SK-N-SH (cell line): ENCODE measurements around the gene DARS2.
A peak's percentile ranks its signal among the peaks of the same experiment; 100 is the strongest.

Experiments
- EP300 ChIP-seq, 2 experiments: IDR thresholded peaks; 2 replicates each; pipeline versions ENCODE4 v1.4.0 to v1.6.1; 2012; ENCODE audit warnings: borderline replicate concordance in 1 of 2, low read depth in 1 of 2, low read length in 1 of 2
- EZH2phosphoT487 ChIP-seq: fragments of 200-600 bp; sonication (generic); IDR thresholded peaks from 2 replicates; pipeline ENCODE4 v1.6.1; 2017; ENCODE audit warnings: low read depth, mixed run types, mild to moderate bottlenecking, antibody characterized with exemption, moderate library complexity, borderline replicate concordance
- FOSL2 ChIP-seq: IDR thresholded peaks from 2 replicates; pipeline ENCODE4 v1.4.0; 2012; ENCODE audit warnings: low read depth, mild to moderate bottlenecking, moderate library complexity, borderline replicate concordance
- GABPA ChIP-seq: IDR thresholded peaks from 2 replicates; pipeline ENCODE4 v1.4.0; 2012; ENCODE audit warnings: low read depth, mild to moderate bottlenecking
- MXI1 ChIP-seq: IDR thresholded peaks from 2 replicates; pipeline ENCODE4 v1.6.1; 2012; ENCODE audit warnings: mild to moderate bottlenecking, low read depth, low read length, improper control_type of control experiment
- POLR2AphosphoS5 ChIP-seq: IDR thresholded peaks from 2 replicates; pipeline ENCODE4 v1.6.1; 2012; ENCODE audit warnings: low read depth, low read length
- RCOR1 ChIP-seq: fragments of 150-350 bp; IDR thresholded peaks from 2 replicates; pipeline ENCODE4 v1.6.1; 2017; ENCODE audit warnings: antibody characterized with exemption, low read length
- RFX5 ChIP-seq: IDR thresholded peaks from 2 replicates; pipeline ENCODE4 v1.6.1; 2012; ENCODE audit warnings: mild to moderate bottlenecking, improper control_type of control experiment, low read length
- TF ChIP-seq, protein P1 (sequence below): IDR thresholded peaks from 2 replicates; pipeline ENCODE4 v1.6.1; 2012; ENCODE audit warnings: mild to moderate bottlenecking, low read depth, low read length, moderate library complexity
- TF ChIP-seq, protein P2 (sequence below): fragments of 200-600 bp; sonication (generic); IDR thresholded peaks from 2 replicates; pipeline ENCODE4 v1.6.1; 2017; ENCODE audit warnings: antibody characterized with exemption, mild to moderate bottlenecking, moderate library complexity
- TF ChIP-seq, protein P3 (sequence below): fragments of 150-350 bp; IDR thresholded peaks from 2 replicates; pipeline ENCODE4 v1.6.1; 2017; ENCODE audit warnings: antibody characterized with exemption, low read length, low read depth, borderline replicate concordance
- TF ChIP-seq, protein P4 (sequence below): IDR thresholded peaks from 2 replicates; pipeline ENCODE4 v1.4.0; 2012; ENCODE audit warnings: low read depth

DNA sequence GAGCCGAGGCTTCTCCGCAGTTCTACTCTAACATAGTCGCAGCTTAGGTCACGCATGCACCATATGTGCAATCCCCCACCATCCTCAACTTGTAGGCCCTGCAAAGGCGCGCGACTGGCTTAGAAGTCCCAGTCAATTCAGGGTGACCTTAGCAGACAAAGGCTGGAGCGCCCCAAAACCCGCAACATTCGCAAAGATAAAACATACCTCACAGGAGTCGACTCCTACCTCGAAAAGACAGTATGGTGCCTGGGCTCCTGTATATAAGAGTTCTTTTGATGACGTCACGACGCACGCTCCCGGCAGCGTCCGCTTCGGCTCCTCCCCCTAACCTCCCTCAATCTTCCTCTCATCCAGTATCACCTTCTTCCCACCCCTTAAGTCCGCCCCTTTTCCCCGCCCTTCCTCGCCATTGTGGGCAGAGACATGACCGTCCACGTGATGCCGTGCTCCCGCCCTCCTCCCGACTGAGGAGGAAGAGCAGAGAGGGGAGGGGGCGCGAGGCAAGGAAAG lies 43.3 kb downstream of the DARS2 start, which contains the start of gene GAS5:
- TF ChIP-seq POLR2AphosphoS5 (peak; percentile 100), FOSL2 (no peak), GABPA (no peak), MXI1 (peak; percentile 95), RCOR1 (0 out of 2 replicates have a peak, but pooled peaks have one; percentile 11), EZH2phosphoT487 (no peak), EP300 (IDR thresholded peaks at IDR 0.05; ENCODE audit: borderline replicate concordance in 1 of 2, low read depth in 1 of 2, low read length in 1 of 2) (no peak), RFX5 (peak; percentile 72)
- TF ChIP-seq, protein P1, sequence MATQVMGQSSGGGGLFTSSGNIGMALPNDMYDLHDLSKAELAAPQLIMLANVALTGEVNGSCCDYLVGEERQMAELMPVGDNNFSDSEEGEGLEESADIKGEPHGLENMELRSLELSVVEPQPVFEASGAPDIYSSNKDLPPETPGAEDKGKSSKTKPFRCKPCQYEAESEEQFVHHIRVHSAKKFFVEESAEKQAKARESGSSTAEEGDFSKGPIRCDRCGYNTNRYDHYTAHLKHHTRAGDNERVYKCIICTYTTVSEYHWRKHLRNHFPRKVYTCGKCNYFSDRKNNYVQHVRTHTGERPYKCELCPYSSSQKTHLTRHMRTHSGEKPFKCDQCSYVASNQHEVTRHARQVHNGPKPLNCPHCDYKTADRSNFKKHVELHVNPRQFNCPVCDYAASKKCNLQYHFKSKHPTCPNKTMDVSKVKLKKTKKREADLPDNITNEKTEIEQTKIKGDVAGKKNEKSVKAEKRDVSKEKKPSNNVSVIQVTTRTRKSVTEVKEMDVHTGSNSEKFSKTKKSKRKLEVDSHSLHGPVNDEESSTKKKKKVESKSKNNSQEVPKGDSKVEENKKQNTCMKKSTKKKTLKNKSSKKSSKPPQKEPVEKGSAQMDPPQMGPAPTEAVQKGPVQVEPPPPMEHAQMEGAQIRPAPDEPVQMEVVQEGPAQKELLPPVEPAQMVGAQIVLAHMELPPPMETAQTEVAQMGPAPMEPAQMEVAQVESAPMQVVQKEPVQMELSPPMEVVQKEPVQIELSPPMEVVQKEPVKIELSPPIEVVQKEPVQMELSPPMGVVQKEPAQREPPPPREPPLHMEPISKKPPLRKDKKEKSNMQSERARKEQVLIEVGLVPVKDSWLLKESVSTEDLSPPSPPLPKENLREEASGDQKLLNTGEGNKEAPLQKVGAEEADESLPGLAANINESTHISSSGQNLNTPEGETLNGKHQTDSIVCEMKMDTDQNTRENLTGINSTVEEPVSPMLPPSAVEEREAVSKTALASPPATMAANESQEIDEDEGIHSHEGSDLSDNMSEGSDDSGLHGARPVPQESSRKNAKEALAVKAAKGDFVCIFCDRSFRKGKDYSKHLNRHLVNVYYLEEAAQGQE, result peak; percentile 52; the same call in 1 of the 2 replicates
- TF ChIP-seq, protein P2, sequence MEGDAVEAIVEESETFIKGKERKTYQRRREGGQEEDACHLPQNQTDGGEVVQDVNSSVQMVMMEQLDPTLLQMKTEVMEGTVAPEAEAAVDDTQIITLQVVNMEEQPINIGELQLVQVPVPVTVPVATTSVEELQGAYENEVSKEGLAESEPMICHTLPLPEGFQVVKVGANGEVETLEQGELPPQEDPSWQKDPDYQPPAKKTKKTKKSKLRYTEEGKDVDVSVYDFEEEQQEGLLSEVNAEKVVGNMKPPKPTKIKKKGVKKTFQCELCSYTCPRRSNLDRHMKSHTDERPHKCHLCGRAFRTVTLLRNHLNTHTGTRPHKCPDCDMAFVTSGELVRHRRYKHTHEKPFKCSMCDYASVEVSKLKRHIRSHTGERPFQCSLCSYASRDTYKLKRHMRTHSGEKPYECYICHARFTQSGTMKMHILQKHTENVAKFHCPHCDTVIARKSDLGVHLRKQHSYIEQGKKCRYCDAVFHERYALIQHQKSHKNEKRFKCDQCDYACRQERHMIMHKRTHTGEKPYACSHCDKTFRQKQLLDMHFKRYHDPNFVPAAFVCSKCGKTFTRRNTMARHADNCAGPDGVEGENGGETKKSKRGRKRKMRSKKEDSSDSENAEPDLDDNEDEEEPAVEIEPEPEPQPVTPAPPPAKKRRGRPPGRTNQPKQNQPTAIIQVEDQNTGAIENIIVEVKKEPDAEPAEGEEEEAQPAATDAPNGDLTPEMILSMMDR, result no peak
- TF ChIP-seq, protein P3, sequence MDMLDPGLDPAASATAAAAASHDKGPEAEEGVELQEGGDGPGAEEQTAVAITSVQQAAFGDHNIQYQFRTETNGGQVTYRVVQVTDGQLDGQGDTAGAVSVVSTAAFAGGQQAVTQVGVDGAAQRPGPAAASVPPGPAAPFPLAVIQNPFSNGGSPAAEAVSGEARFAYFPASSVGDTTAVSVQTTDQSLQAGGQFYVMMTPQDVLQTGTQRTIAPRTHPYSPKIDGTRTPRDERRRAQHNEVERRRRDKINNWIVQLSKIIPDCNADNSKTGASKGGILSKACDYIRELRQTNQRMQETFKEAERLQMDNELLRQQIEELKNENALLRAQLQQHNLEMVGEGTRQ, result peak; percentile 75
- TF ChIP-seq, protein P4, sequence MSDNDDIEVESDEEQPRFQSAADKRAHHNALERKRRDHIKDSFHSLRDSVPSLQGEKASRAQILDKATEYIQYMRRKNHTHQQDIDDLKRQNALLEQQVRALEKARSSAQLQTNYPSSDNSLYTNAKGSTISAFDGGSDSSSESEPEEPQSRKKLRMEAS, result peak; percentile 89
